Stromal cell of bone marrow (primary cell): ENCODE measurements around the gene TUBGCP6.

Experiments
- DNase-seq: peaks from one replicate; pipeline ENCODE4 v3.0.0-alpha.2; 2012; ENCODE audit warnings: low read depth

TUBGCP6 gene

DNA sequence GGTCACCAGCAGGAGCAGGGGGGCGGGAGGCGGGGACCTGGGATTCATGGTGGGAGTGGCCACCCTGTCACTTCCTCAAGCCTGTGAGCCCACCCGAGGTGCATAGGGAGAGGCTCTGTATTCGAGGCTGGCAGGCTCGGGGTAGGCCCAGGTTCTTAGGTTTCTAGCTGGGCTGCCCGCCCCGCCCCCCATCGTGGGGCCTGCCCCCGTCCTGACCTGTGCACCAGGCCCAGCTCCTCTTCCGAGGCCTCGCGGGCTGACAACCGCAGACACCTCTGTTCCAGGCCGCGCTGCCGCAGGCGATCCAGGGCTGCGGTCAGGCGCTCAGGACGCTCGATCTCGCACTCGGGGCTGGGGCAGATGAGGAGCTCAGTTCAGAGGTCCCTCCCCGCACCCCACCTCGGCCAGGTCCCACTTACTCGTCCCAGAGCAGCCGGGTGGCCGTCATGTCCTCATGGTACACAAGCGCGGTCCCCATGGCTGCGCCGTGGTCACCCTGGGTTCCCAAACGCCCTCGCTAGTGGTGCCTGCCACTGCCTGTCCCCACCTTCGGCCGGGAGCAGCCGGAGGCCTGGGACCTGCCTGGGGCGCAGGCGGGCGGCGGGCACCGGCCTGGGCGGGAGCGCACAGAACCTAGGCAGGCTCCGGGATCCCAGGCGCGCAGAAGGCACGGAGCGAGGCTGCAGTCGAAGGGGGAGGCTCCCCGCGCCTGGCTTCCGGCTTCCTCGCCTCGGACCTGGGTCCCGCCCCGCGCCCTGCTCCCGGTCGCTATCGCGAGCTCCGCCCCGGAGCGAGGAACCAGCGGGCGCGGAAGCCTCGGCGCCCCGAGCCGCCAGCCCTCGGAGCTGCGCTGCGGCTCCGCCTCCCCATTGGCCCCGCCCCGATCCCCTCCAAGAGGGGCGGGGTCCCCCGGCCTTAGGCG lies 6.0 kb upstream of the TUBGCP6 start, which contains the start of gene HDAC10:
Gene HDAC10, minus strand, starts transcription at position 711 of the 922 bp plus-strand sequence. Its CDS starts 233 bp downstream, at position 478.
- no peak for DNase-seq

DNA sequence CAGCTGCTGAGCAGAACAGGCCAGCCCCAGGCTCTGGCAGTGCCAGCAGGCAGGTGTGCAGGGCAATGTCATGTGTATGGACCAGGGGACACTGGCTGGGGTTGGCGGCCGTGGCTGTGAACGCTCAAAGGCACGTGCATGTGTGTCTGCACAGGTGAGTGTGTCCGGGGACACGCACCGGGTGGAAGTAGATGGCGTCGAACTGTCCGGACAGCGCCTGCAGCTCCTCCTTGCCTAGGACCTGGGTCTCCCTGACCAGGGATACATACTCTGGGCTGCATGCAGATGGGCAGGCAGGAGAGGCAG lies 5.4 kb upstream of the TUBGCP6 start:
- no peak for DNase-seq

DNA sequence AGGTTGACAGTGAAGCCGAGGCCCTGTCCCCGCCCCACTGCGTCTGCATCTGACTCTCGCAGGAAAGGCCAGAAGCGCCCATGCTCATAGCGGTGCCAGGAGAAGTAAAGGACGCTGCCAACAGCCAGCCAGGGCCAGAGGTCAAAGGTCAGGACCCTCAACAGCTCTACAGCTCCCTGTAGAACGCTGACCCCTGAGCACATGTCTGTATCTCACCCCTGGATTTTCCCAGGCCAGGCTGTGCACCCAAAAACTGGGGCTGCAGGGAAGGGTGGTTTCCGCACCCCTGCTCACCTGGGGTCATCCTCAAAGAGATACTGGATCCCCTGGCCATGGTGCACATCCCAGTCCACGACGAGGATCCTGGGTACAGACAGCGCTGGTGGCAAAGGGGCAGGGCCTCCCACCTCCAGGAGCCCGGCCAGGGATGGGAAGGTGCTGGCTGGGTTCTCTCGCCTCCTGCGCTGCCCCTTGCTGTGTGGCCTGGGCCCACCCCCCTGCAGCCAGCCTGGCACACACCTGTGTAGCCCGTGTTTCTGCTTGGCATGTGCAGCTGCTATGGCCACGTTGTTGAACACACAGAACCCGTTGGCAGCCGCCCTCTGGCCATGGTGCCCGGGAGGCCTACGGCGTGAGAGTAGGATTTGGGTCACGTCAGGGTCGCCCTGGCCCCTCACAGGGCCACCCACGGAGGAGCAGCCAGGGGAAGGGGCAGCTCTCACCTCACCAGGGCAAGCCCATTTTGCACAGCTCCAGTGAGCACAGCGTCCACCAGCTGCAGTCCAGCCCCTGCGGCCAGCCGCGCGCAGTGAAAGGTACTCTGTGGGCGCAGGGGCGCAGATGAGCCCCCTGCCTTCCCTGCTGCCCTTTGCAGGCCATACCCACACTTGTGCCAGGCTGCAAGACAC lies 4.8 kb upstream of the TUBGCP6 start:
- no peak for DNase-seq

DNA sequence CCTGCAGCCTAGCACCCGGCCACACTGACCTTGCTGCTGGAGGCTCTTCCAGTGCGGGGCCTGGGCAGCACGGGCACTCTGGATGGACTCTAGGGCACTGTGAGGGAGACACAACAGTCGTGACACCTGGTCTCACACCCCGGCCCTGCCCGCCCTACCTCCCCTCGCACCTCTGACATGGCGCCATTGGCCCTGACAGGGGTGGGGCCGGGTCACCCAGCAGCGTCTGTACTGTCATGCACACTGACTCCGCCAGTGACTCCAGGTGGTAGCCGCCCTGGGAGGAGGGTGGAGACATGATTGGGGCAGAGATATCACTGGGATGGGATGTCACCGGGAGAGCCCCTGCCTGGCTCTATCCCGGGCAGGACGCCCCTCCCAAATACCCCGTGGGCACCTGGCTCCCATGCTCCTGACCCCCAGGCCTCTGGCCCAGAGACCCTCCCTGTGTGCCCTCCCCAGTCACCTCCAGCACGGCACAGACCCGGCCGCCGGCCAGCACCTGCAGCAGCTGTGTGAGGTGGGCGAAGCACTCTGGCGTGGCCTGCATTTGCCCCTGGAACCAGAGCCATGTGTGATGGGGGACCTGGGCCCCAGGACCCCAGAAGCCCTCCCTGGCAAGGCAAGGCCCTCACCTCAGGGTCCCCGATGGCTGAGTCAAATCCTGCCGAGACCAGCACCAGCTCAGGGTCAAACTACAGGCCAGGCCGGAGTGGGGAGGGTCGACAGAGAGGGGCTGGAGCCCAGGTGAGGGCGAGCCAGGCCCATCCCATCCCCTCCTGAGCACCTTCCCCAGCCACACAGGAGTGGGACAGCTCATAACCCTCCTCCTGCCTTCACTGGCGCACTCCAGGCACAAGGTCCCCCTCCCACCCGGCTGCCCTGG lies 3.6 kb upstream of the TUBGCP6 start:
- DNase-seq: no peak

DNA sequence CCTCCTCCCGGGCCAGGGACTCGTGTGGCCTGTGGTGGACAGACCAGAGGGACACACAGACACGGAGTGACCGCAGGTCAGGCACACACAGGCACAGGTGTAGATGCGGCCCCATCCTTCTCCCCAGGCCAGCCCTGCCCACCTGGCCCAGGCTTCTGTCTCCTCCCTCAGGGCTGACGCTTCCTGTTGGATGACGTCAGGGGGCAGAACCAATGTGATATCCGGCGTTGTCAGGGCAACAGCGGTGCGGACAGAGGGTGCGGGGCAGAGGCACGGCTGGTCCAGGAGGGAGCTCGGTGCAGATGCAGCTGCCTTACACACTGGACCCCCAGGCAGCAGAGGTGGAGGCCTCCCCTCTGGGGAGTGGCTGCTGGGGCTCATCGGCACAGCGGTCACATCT lies 2.9 kb upstream of the TUBGCP6 start:
- DNase-seq: no peak

DNA sequence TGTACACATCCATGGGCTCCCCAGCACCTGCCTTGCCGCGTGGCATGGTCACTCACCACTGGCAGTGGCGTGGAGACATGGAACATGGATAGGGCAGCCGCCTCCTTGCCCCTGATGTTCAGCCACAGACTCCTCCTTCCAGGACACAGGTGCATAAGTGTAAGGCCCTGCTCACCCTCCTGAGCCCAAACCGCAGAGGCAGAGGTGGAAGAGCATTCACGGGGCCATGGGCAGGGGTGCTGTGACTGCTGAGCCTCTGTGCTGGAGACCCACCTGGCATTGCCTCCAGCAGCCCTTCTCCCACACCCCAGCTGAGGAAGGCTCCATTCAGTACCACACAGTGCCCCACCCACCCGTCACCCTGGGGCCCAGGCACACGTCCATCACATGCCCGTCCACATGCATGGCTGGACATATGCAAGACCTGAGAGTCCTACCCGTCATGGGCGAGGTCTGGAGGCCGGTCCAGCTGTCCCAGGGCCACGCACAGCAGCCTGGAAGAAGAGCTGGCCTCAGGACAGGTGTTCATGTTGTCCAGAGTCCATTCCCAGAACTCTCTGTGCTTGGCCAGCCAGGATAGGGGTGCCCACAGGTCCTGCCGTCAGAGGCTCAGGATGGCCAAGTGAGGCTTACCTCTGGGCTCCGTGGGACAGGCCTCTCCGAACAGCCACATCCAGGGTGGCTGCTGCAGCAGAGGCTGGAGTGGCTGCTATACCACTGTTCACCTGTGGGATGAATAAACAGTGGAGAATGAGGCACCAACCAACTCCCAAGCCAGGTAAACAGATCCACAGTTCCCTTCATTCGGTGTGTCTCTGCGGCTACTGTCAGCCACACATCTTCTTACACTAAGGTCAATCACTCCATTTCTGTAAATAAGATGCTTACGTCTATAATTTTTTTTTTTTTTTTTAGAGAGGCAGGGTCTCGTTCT lies 1.7 kb upstream of the TUBGCP6 start:
- no peak for DNase-seq

- DNase-seq: no peak
Measured at GRCh38 chr22:50245214-50246072, 620 bp upstream of the TUBGCP6 start.

DNA sequence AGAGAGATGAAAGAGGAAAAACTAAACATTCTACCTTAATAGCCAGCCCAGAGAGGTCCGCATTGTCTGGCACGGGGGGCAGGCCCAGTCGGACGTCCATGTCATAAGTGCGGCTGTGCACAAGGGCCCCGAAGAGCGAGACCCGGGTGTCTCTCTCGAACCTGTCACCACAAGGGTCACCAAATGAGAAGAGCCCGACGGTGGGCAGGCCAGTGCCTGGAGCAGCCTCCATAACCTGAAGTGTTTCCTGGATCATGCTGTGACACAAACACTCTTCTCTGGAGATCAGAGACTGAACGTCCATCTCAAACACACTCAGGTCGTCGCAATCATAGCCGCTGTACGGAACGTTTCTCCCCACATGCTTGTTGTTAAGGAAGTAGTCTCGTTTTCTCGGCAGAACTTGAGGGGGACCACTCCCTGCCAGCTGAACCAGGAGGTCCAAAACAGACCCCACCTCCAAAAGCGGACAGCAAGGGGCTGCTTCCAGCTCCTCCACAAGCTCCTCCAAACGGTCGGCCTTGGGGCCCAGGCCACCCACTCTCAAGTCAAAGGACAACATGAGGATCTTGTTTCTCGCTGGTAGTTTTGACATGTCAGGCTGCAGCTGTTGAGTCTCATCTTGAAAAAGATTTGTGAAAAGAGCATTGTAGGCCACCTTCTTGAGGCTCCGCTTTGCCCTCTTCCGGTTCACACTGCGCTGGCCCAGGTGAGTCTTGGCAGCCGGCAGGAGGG lies 971 bp downstream of the TUBGCP6 start:
- no peak for DNase-seq

GRCh38 chr22:50242406-50242949 lies 2.3 kb downstream of the TUBGCP6 start:
- DNase-seq: no peak

GRCh38 chr22:50238755-50239154 lies 6.1 kb downstream of the TUBGCP6 start:
- DNase-seq: no peak

DNA sequence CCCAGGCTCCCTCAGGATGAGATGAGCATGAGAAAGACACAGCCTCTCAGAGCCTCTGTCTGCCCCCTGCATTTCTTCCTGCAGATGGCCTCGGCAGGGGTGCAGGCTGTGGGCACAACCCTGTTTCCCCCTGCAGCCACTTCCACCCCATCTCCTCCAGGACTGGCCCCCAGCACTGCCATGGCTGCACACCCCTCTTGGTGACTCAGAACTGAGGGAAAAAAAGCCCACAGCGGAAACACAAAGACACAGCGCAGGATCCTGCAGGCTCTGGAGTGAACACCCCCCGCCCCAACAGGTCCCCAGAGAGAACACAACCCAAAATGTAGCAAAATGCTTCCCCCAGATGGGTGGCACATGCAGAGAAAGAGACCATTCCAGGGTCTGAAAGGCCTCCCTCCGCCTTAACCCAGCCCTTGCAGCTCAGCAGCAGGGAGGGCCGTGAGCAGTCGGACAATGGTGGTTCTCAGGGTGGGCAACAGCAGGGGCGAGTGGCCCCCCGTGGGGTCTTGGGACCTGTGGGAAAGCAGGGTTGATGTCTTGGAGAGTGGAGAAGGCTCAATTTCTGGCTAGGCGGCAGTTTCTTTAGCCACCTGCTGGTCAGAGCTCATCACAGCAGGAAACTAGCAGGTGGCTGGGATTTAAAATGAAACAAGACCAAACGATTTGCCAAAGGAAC lies 8.0 kb downstream of the TUBGCP6 start:
- DNase-seq: no peak

DNA sequence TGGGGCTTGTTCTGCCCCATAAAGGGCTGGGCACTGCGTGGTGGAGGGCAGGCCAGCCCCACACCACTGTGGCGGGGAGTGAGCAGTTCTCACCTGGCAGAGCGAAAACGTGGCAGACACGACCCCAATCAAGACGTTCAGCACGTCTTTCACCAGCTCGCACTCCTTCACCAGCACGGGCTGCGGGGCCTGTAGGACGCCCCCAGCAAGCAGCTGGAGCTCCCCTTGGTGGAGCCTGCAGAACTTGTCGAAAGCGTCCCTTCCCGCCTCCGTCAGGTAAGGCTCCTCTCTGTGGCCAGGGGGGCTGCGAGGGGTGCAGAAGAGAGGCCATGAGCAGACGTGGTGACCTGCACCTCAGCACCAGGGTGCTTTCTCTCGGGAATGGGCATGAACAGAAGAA lies 11.6 kb downstream of the TUBGCP6 start:
- DNase-seq: no peak

GRCh38 chr22:50232481-50233151 lies 12.2 kb downstream of the TUBGCP6 start:
- no peak for DNase-seq

GRCh38 chr22:50229370-50229769 lies 15.5 kb downstream of the TUBGCP6 start:
- DNase-seq: no peak

- DNase-seq: no peak
Measured at GRCh38 chr22:50228366-50228765, 16.5 kb downstream of the TUBGCP6 start.

DNA sequence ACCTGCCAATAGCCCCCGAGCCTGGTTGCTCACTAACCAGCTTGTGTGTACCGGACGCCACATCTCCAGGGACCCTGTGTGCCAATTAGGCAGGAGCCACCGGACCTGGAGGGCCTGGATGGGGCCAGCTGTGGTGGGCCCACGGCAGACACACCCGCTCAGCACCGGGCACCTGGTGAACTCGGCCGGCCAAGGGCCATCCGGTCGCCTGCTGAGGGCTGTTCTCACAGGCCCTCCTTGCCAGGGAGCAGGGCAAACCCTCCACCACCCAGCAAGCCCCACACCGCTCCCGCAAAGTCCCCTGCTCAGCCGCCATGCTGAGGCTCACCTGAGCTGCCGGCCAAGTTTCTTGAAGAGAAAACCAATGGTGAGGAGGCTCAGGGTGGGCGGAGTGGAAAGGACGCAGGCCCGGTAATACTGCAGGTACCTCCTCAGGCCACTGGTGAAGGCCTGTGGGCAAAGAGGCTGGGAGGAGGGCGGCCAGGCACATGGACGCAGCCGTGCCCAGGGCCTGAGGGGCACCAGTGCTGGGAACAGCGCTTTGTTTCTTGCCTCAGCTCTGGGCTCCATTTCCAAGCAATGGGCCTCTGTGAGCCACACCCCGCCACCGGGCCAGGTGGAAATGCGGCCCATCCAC lies 17.1 kb downstream of the TUBGCP6 start:
- no peak for DNase-seq

DNA sequence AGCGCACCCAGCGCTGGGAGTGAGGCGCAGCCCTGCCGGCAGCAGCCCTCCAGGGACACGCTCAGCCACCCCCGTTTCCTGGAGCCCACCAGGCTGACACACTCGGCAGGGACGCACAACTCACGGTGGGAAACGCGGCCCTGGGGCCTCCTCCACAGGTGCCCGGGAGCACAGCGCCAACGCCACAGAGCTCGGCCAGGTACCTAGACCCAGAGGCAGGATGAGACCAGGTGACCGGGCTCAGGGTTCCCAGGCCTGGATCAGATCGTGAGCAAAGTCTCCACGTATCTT lies 18.0 kb downstream of the TUBGCP6 start:
- DNase-seq: no peak
